Thoracic aorta (tissue), 2 donors: ENCODE measurements around the gene LDLRAD2. TPM values are rescaled to one million over a fixed set of nuclear protein-coding genes. Genes with fewer than 3 reads are reported as not detected.

ENCODE experiments used
- ATAC-seq: fragments of 150-250 bp; one replicate; pipeline ENCODE4 v1.8.0; 2017; ENCODE audit warnings: low read depth; ENCODE audit not compliant: insufficient number of reproducible peaks, low FRiP score
- DNase-seq: peaks from one replicate; pipeline ENCODE4 v3.0.0-alpha.2; 2020; ENCODE audit warnings: low spot score
- H3K27ac ChIP-seq, 2 donors: fragments of 200-600 bp; sonication (generic); 1 replicate in 1 of 2; 2 replicates in 1 of 2; pipeline ENCODE4 v1.5.1; 2016; ENCODE audit warnings: mild to moderate bottlenecking in 2 of 2, moderate library complexity in 2 of 2
- H3K27me3 ChIP-seq: fragments of 200-600 bp; sonication (generic); replicated peaks from 2 replicates; pipeline ENCODE4 v1.6.0; 2016; ENCODE audit warnings: mild to moderate bottlenecking; ENCODE audit not compliant: insufficient read depth
- H3K36me3 ChIP-seq: fragments of 200-600 bp; sonication (generic); one replicate; pipeline ENCODE4 v1.5.1; 2016
- H3K4me1 ChIP-seq, 2 donors: fragments of 200-600 bp; sonication (generic); 1 replicate in 1 of 2; 2 replicates in 1 of 2; pipeline versions ENCODE4 v1.5.1 to v1.6.0; 2016; ENCODE audit warnings: low read depth in 2 of 2, mild to moderate bottlenecking in 1 of 2; ENCODE audit not compliant: control insufficient read depth in 1 of 2
- H3K4me3 ChIP-seq: fragments of 200-600 bp; sonication (generic); 2 replicates; pipeline ENCODE4 v1.5.1; 2016; ENCODE audit warnings: mild to moderate bottlenecking
- H3K9me3 ChIP-seq: fragments of 200-600 bp; sonication (generic); 2 replicates; pipeline ENCODE4 v1.5.1; 2016
- total RNA-seq, 2 donors: library from RNA; depleted of rRNA; stranded (reverse); fragments of >200 nt; gene quantifications; one replicate each; pipeline versions ENCODE4 v1.1.0 to v1.2.3, GENCODE V29; 2016
- TF ChIP-seq, protein P1 (sequence below): fragments of 200-600 bp; sonication (generic); IDR thresholded peaks from one replicate; pipeline ENCODE4 v1.5.1; 2019; ENCODE audit warnings: antibody characterized with exemption

The LDLRAD2 gene
- total RNA-seq, 2 donors from 2014 or later = 0.27 TPM; not detected in 1

DNA sequence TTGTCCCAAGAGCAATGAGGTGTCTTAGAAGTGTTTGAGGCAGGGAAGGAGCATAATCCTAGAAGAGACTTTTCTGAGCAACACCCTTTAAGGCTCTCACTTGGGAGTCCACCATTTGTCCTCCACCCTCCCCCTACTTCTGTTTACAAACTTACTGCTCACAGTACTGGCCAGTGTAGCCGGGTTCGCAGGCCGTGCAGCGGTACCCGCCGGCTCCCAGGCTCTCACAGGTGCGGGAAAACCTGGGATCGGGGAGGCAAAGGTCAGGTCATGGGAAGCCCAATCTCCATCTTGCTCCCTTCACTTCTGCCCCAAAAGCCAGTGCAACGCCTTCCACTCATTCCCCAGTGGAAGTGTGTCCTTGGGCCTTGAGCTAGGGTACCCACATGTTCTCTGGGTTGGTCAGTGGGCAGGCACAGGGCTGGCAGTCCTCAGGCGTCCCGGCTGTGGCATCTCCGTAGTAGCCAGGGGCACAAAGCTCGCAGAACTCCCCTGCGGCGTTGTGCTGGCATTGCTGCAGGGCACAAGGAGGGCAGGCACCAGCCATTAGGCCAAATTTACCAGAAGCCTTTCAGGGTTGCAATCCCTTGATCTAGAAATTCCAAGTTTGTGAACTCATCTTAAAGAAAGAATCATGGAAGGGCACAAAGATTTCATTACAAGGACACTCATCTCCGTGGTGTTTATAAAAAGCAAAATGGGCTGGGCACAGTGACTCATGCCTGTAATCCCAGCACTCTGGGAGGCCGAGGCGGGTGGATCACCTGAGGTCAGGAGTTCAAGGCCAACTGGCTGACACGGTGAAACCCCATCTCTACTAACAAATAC, 49.8 kb downstream of the LDLRAD2 start:
- TF ChIP-seq, protein P1, sequence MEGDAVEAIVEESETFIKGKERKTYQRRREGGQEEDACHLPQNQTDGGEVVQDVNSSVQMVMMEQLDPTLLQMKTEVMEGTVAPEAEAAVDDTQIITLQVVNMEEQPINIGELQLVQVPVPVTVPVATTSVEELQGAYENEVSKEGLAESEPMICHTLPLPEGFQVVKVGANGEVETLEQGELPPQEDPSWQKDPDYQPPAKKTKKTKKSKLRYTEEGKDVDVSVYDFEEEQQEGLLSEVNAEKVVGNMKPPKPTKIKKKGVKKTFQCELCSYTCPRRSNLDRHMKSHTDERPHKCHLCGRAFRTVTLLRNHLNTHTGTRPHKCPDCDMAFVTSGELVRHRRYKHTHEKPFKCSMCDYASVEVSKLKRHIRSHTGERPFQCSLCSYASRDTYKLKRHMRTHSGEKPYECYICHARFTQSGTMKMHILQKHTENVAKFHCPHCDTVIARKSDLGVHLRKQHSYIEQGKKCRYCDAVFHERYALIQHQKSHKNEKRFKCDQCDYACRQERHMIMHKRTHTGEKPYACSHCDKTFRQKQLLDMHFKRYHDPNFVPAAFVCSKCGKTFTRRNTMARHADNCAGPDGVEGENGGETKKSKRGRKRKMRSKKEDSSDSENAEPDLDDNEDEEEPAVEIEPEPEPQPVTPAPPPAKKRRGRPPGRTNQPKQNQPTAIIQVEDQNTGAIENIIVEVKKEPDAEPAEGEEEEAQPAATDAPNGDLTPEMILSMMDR = no peak
- Histone ChIP-seq H3K27me3 (no peaks in the 10 kb centered on the region), H3K9me3 (no peaks in the 10 kb centered on the region), H3K27ac (no peak overlapping the region), H3K36me3 (peaks cover 76% of the 10 kb centered on the region), H3K4me1 (no peaks in the 10 kb centered on the region), H3K4me3 (no peak overlapping the region)
- ATAC-seq (no peak), DNase-seq (no peak)

DNA sequence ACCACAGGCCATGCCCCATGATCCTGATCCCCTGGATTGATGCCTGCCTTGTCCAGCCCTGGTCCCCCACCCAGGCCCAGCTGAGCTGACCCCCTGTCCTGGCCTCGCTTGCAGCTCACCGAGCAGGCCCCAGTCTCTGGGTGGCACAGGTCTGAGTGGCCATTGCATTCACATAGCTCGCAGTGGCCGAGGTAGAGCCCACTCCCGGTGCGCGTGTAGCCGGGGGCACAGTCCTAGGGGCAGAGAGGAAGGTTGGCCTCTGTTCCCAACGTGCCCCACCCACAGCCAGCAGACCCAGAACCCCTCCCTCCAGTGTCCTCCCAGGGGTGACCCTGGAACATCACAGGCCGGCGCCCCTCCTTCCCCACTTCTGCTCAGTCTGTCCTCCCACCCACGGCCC, 51.9 kb downstream of the LDLRAD2 start:
- H3K9me3 ChIP-seq = no peaks in the 10 kb centered on the region
- peaks cover 73% of the 10 kb centered on the region for H3K36me3 ChIP-seq
- no peaks in the 10 kb centered on the region for H3K4me1 ChIP-seq
- ATAC-seq = no peak
- TF ChIP-seq, protein P1 = no peak
- H3K27ac ChIP-seq = no peak overlapping the region
- no peak for DNase-seq
- no peaks in the 10 kb centered on the region for H3K27me3 ChIP-seq
- H3K4me3 ChIP-seq = no peak overlapping the region

DNA sequence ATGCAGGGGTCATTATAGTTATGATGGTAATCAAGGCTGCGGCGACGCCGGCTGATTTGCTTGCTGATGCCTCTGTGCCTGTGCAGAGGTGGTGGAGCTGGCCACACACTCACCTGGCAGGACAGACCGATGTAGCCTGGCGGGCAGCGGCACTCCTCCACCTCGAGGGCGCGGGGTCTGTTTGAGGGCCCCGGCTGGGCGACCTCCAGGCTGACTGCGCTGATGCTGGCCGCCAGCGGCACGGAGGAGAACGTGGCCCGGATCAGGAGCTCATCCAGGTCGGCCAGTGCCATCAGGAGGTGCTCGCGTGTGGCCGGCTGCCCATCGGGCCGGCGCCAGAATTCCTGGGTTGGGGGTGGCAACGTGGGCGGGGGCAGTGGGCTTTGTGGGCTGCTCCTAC, 52.7 kb downstream of the LDLRAD2 start:
- TF ChIP-seq, protein P1 = no peak

DNA sequence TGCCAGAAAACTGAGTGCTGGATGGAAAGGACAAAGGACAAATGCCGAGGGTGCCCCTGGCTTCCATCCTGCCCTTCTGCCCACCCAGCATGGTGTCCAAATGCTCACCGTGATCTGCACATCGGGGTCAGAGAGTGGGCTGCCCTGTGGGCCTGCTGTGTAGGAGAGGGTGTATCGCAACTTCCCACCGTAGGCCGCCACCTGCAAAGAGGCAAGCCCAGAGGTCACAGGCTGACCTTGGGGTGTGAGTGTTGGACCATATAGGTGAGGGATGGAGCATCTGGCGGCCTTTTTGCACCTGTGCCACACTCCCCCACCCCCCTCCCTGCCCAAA, 53.5 kb downstream of the LDLRAD2 start:
- Histone ChIP-seq H3K27me3 (no peaks in the 10 kb centered on the region), H3K36me3 (peaks cover 66% of the 10 kb centered on the region), H3K27ac (peak overlapping the region in 1 of 2 donors; percentile 28), H3K4me1 (peaks cover 6 to 15% of the 10 kb centered on the region in 2 donors), H3K4me3 (no peak overlapping the region), H3K9me3 (no peaks in the 10 kb centered on the region)
- TF ChIP-seq, protein P1 = no peak
- DNase-seq = no peak
- ATAC-seq = no peak

More for the DNA sequence above, 52.7 kb downstream of the LDLRAD2 start:
- H3K27ac ChIP-seq = no peak overlapping the region
- no peaks in the 10 kb centered on the region for H3K27me3 ChIP-seq
- H3K9me3 ChIP-seq = no peaks in the 10 kb centered on the region
- no peak for DNase-seq
- no peak overlapping the region for H3K4me3 ChIP-seq
- H3K36me3 ChIP-seq = peaks cover 69% of the 10 kb centered on the region
- no peak for ATAC-seq
- peaks cover 0 to 6% of the 10 kb centered on the region in 2 donors for H3K4me1 ChIP-seq

DNA sequence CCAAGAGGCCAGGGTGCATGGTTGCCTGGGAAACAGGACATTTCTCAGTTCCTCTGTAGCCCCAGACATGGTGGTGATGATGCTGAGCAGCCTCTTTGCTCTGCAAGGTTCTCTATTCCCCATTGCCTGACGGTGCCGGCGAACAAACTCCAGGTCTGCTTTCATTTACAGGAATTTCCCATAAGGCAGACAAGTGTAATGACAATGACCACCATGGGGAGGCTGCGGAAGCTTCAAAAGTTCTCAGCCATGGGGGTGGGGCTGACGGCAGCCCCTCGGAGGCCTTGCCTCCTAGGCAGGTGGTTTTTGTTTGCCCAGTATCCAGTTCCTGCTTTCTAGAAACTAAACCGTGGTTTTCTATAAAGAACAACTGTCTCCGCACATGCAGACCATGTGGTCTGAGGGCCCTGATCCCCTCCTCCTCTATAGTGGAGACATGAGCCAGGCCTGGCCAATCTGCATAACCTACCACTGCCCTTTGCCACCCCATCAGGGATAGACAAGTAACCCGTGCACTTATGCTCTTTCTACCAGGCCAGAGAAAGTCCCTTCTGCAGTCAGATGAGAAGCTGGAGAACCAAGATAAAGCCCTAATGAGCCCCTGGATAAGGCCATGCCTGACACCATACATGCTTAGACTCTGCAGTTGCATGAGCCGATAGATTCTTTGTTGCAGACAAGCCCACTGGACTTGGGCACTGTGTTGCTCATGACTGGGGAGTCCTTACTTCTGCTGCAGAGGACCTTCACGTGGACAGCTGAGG, 54.1 kb downstream of the LDLRAD2 start:
- Histone ChIP-seq H3K27me3 (no peaks in the 10 kb centered on the region), H3K36me3 (peaks cover 66% of the 10 kb centered on the region), H3K9me3 (no peaks in the 10 kb centered on the region), H3K4me3 (no peak overlapping the region), H3K27ac (peak overlapping the region in 1 of 2 donors; percentile 28), H3K4me1 (peaks cover 8 to 18% of the 10 kb centered on the region in 2 donors)
- TF ChIP-seq, protein P1 = no peak
- DNase-seq (no peak), ATAC-seq (no peak)
